GM19463 (cell line): ENCODE measurements around the gene CEP41.

Source experiments
- ATAC-seq: cut with Tn5 transposase; IDR thresholded peaks from one replicate; pipeline ENCODE4 v1.9.1; 2021; ENCODE audit warnings: mild to moderate bottlenecking, moderate library complexity; ENCODE audit not compliant: unreplicated experiment

CEP41 gene

DNA sequence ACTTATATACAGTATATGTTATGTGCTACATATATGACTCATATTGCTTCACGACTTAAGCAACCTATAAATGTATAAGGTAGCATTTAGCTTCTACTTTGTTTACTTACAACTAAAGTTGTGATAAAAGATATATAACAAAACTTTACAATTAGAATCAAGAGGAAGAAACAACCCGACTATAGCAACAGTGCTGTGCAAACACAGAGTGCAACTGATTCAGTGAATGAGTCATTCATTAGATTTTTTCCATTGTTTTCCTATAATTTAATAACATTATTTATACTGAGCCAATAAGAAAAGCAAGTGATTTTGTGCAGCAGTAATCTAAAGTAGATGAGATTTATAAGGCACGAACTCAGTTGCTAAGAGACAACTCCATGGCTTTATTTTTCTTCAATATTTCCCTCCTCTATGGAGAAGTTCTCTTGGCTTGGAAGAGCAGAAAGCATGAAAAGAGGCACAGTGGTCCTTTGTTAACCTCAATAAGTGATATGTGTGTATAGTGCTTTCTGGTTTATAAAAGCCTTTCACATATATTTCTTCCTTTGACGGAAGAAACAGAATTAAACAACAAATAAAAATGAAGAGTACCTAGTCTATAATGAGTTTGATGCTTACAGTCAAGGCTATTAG is 19.8 kb downstream of the CEP41 start:
- no peak for ATAC-seq

DNA sequence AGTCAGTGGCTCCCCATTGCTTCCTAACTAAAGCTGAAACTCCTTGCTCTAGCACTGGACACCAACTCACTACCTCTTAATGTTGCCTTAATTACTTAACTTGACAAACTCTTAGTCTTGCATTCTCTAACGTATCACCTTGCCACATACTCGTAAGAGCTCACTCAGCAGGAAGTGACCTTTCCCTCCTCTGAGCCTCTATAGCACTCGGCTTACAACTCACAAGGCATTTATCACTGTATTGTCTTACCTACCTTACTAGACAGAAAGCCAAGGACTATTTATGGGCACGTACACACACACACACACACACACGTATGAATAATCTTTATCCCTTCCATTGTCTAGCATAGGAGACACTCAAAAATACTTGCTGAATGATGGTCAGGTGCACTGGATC is 21.2 kb downstream of the CEP41 start:
- ATAC-seq, result no peak

DNA sequence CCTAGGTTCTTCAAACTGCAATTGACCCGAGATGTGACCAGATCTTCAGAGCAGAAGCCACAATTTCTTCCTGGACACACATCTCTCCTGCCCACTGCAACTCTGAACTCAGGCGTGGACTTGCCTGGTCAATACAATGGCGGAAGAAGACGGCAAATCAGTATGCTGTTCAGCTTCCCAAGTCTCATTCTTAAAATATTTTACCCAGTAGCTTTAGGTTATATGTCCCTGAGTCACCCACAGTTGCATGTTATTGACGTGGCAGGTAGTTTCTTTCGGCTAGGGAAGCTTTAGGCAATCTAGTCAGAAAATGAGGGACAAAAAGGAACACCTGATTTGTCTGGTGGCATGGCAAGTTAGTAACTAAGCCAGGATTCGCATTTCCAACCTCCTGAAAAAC is 22.5 kb downstream of the CEP41 start:
- no peak for ATAC-seq

DNA sequence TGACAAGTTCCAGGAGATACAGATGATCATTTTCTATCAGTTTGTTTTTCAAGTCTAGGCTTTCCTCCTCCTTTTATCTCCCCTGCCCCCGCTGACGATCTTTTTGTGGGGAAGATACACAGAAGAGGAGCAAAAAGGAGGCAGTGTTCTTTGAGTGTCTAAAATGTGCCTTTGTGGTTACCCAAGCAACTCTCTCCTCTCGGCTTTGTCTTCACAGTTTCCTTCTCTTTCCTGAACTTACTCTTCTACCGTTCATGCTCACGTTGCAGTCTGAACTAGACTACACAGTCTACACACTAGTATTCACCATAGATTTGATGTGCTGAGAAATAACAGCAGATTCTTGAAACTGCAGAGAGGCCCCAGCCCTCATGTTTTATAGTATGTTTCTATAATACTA is 23.6 kb downstream of the CEP41 start:
- ATAC-seq, result no peak

DNA sequence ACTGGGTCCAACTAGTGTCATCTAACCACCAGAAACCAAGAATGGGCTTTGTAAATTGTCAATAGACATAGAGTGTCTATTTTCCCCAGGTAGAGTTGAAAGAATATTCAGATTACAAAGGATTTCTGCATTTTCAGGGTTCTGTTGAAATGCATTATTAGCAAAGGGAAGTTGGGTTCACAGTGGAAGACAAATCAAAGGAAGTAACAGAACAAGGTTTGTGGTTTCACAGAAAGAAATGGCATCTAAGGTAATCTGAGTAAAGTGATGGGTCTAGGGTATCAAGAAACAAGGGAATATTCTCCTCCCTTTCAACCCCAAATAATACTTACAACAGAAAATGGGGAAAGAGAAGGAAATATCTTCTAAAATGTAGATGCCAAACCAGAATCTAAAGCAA is 25.8 kb downstream of the CEP41 start:
- no peak for ATAC-seq

DNA sequence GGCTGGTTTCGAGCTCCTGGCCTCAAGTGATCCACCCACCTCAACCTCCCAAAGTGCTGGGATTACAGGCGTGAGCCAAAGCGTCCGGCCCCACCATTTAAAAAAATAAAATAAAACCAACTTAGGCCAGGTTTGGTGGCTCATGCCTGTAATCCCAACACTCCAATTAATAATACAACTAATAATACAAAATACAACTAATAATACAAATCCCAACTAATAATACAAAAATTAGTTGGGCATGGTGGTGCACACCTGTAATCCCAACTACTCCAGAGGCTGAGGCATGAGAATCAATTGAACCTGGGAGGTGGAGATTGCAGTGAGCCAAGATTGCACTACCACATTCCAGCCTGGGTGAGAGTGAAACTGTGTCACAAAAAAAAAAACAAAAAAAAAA is 27.6 kb downstream of the CEP41 start:
- ATAC-seq, result no peak

DNA sequence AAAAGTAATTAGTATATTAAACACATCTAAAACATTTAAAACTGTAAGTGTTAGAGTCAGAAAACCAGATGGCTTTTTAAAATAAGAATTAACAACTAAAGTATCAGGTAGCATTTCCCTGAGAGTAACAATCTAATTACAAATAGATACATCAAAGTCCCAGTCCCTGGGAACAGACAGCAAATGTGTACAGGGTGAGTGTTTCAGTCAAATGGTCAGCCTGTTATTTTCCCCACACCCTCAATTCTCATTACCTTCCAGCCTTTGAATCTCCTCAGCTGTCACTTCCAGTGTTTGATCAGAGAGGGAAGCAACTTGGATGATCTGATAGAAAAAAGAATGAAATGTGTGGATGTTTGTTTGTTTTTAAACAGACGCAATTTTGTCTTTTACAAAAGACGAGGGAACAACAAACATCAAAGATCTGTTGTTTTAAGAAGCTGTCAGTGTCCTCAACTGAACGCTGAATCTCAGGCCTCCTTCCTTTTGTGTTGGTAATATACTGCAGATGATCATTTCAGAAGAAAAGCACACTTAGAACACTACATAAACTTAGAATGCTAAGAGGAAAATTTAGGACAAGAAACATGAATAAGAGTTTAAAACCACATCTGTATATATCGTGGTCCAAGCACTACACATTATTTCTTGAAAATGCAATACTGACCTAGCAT is 29.8 kb downstream of the CEP41 start:
- no peak for ATAC-seq

DNA sequence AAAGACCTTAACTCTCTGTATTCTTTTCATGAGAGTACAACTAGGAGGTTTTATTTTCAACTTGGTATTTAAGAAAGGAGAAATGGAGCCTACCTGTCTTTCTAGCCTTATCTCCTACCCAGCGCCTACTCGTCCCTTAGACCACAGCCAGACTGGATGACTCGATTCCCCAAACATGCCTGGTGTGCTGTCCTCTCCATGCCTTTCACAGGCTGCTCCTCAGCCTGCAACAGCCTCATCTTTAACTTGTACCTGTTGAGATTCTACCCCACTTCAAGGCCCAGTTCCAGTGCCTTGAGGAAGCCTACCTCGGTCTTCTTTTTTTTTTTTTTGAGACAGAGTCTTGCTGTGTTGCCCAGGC is 31.1 kb downstream of the CEP41 start:
- ATAC-seq, result no peak

DNA sequence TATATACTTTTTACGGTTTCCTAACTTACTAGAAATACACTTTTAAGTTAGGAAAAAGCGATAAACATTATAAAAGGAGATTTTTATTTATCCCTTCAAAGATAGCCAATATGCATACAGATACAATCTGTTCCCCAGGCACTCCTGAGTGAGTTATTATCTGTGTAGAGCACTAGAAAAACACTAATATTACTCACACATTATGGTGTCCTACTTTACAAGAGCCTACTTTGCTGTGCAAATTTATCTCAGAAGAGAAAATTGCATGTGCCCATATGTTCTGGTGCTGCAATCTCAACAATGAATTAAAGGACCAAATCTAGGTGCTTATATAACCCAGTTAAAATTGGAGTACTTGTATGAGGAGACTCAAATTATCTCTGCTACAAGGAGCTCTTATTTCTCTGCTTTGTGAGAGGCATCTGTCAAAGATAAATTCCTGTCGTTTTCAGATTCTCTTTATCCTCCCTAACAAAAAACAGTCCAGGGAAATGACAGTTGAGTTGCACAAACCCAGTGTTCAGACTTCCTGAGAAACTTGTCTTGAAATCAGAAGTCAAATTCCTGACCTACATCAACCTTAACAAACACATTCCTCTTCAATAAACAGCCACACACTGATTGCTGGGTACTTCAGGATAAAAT is 31.6 kb downstream of the CEP41 start:
- no peak for ATAC-seq

DNA sequence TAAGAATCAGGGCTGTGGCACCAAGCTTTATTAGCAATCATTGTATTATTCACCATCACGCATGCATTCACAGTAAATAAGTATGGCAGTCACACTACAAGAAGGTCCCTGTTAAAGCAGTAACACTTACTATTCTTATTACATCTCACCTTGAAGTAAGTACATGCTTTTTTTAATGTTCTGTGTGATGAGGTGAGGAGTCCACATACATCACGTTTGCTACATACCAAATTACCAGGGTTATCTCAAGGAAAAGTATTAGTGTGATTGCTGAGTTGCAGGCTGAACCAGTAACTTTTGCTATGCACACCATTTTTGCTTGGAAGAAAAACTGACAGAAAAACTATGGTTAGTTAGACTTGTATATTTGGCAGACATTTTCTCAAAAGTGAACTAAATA is 35.8 kb downstream of the CEP41 start:
- no peak for ATAC-seq

DNA sequence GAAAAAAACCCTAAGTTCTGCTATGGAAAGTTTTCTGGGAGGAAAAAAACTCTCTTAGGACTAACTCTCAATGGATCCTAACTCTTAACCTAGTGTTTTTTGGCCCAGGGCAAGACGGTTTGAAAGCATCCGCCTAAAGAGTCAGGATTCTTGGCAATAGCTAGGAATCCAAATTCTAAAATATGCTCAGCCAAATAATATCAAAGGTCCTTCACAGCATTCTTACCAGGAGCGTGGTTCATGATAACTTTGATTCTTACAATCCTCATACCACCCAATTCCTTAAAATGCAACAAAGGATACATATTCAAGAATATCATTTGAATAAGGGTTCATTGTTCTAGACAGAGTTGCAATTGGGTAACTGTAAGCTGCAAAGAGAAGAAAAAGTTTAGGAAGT is 39.2 kb downstream of the CEP41 start:
- no peak for ATAC-seq

DNA sequence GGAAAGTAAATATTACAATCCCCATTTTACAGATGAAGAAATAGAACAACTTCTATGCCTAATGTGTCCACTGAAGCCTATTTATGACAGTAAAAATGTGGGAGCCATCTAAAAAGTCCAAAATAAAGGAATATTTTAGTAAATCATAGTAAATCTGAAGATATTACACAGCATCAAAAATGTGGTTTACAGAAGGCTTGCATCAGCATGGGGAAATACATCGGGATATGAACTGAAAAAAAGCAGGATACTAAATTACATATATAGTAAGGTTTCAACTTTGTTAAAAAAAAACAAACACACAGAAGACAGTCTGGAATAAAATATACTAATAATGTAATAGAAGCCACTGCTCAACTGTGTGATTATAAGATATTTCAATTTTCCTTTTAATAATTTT is 39.7 kb downstream of the CEP41 start:
- ATAC-seq, result no peak

DNA sequence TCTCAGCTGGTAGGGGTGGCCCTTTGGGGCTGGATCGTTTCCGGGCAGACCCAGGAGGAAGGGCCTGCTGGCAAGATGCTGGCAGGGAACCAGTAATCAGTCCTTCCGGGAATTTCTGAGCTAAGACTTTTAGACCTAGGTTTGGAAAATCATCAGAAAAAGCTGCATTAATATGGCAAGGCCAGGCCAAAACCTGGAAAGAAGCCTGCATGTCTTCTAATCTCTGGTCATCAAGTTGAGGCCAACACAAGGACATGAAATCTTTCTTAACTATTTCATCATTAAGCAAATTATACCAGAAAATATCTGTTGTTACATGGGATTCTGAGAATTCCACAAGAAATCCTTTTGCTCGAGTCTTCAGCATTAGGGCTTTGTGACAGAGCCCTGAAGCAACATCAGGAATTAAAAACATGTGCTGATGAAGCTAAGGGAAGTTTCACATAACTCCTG is 40.7 kb downstream of the CEP41 start:
- ATAC-seq, result no peak

DNA sequence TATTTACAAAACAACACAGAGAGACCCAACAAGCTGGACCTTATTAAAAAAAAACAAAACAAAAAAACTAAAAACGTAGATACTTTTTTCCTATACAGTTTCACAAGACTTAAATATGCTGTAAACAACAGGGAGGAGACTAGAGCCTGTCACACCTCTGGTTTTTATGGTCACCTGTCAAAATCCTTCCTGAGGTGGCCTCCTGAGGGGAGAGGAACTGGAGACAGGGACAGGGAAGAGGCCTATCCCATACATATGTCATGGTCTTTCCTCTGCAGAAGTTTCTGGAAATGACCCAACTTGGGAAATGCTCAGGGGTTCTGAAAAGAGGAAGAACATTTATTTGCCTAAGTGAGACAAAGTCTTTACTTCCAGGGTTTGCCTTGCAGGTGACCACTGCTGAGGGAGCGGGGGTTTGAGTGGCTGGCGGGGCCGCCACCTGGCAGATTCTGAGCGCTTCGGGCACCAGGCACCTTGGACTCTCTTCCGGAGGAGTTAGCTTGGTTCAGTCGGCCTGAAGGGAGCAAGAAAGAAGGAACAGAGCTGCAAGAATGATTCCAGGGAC is 42.2 kb downstream of the CEP41 start:
- no peak for ATAC-seq

DNA sequence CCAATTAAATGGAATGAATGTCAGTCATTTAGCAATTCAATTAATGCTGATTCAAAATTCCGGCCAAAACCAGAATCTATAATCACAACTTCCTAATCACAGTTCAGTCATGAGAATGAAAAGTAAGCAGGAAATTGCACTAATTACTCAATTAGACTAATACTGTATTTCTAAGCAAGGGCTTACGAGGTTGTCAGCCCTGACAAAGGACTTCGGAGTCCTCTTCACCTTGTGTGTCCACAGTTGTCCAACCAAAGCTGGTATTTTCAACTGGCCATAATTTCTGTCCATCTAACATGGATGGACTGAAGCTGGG is 43.1 kb downstream of the CEP41 start:
- no peak for ATAC-seq

DNA sequence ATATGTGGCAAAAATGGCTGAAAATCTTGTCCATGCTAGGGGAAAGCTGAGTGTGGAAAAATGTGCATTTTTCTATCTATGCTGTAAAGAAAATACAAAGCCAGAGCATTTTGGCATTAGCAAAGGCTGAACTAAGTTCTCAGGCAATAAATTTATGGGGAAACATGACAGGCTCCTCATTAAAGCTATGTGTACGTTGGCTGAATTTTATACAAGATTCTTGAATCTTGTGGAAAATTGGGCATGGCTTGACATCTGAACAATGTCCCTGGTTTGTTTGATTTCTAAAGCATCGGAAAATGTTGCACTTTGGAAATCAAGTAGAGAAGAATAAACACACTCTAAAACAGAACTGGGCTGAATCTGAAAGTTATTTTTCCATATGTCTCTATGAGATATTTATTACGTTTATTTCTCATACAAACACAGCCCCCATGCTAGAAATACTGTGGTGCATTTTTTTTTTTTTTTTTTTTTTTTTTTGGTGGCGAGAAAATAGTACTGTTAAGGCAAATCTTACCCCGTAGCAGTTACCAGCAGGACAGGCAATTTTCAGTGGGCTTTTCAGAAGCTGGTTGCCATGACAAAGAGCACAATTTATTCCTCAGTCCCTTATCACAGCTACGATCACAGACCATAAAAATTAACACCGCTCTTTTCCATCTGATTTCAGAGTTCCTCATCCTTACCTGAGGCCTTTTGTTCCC is 43.6 kb downstream of the CEP41 start:
- no peak for ATAC-seq

DNA sequence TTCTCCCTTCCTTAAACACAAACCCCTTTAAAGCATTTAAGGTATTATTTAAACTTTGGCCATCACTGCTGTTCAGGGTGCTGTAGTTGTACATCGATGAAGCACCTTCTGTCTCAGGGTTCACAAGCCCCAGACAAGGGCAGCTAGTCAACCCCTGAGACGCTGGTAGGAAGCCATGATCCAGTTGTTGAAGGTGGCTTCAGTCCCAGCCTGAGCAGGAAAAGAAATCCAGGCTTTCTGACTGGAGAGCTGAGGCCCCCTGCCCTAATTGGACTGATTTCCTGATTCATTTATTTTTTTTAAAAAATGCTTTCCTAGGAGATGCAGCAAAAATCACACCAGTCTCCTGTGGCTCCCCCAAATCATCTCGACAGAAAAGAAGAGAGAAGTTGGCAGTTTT is 44.7 kb downstream of the CEP41 start:
- ATAC-seq, result no peak

DNA sequence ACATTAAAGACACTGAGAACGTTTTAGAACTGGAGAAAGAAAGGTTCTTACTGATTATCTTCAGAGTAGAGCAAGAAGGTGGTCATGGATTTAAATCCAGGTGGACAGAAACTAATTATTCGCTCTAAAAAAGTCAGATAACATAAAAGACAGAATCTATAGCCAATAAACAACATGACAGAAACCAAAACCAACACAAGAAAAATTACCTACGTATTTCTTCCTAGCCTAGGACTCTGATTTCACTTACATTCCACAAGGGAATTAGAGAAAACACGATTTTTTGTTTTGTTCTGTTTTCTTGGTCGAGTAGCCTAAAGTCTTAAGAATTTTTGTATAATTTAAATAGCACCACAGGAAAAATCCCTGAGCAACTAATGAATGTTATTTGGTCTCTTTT is 45.4 kb downstream of the CEP41 start:
- no peak for ATAC-seq

DNA sequence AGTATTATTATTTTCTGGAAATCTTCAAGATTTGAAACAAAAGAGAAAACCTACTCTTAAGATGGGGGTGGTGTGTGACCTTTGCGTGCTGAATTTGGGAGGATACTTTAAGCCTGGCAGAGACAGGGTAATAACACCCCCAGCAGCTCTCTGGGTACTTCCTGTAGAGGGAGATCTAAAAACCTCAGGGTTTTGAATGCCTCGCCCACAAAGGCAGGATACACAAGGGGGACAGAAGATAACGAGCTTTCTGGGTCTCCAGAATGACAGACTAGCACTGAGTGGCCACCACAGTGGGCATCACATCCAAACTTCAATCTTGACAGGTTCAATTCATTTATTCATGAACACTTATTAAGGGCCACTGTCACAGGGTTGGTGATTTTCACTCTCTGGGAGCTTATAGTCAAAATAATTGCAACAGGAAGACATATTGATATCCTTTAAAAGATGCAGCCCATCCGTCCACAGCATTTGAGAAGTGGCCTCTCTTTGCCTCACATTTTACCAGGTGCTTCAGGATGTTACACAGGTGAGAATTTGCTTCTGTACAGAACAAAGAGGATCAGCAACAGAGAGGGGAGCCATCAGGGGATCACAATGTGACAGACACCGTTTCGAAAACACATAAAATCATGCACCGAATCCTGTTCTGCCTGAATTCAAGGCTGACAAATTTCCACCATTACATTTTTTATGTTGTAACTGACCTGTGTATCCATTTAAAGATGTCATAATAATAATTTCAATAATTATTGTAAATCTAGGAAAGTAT is 46.2 kb downstream of the CEP41 start:
- ATAC-seq, result no peak

DNA sequence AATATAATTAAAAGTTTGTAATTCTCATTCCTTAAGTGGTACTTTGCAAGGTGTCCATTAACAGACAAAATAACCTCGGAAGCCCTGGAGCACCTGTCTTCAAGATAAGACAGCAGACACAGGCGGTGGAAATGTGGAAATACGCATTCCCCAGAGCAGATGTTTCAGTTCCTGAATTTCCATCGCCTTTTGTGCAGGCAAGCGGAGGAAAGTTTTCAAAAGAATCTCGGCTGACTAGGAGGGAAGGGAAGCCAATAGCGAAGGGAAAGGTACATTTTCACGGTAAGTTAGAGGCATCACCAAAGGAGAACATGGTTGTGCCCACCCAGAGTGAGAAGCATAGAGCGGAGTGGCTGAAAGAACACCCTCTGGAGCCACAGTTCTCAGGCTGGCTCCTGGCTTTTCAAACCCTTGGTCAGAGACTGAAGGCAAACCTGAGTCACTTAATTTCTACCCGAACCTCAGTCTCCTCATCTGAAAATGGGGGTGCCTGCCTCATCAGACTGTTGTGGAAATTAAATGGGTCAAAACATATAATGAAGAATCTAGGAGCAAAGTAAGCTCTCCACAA is 46.9 kb downstream of the CEP41 start:
- ATAC-seq, result no peak

DNA sequence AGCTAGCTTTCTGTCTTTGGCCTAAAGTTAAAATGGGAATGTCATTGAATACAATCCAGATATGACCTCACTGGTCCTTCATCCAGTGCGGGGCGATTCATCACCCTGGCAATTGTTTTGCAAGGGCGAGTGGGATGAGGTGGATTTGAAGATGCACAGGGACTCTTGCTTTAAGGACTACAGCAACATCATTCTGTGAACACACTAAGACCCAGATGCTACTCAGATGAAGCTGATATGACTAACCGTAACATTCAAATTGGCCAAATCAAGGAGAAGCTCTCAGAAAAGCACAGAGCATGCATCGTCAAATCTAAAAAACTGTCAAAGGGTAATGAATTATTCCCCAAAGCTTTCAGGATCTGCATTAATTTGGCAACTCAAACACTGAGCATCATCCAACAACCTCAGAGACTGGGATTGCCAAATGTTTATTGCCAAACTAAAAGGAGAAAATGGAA is 47.7 kb downstream of the CEP41 start:
- no peak for ATAC-seq
